Activated CD8-positive, alpha-beta memory T cell treated with anti-CD3 and anti-CD28 coated beads for 48 hours (primary cell): Measurements from ENCODE around the gene SUPT5H.
"Not testable (repeated sequence)": the region's sequence is repeated elsewhere in the genome, so short reads cannot be mapped to it uniquely, and the experiment has no call there.

Experiments
- DNase-seq, 3 experiments: peaks; one replicate each; pipeline ENCODE4 v3.0.0-alpha.2; 2020; ENCODE audit warnings: low read depth in 2 of 3, low spot score in 2 of 3

The SUPT5H gene

DNA sequence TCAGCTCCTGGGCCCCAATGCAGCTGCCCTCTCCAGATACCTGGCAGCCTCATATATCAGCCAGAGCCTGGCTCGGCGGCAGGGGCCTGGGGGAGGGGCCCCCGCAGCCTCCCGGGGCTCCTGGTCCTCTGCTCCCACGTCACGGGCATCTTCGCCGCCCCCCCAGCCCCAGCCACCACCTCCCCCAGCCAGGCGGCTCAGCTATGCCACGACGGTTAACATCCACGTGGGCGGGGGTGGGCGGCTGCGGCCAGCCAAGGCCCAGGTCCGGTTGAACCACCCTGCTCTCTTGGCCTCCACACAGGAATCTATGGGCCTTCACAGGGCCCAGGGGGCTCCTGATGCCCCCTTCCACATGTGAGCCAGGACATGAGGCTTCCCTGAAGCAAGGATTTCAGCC, 20.4 kb upstream of the SUPT5H start:
- DNase-seq = no peak

DNA sequence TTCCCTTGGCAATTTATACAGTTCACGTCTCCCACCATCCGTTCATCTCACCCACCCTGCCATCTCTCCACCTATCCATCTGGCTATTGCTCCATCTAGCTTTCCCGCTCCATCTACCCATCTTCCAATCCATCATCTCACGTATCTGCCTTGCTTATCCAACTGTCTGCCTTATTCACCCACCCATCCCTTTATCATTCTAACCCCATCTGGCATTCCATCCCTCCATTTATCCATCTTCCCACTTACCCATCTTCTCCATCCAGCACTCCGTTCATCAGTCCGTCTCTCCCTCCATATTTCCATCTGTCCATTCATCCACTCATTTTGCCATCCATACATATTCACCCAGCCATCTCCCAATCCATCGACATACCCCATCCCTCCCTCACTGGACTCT, 19.6 kb upstream of the SUPT5H start:
- DNase-seq = no peak

DNA sequence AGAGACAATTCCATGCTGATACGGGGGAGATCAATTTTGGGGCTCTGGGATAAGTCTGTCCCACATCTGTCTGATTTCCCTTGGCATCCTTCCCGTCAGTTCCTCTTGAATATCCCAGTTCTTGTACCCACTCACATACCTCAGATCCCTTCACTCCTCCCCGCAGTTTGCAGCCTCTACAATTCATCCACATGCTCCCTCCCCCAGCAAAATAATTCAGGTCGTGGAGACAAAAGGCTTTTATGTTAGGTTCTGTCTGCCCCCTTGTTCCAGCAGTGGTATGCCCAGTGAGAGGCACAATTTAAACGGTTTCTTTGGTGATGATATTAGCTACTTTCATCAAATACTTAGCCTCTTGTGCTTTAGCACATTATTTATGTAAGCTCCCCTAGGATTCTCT, 19.2 kb upstream of the SUPT5H start:
- no peak for DNase-seq

DNA sequence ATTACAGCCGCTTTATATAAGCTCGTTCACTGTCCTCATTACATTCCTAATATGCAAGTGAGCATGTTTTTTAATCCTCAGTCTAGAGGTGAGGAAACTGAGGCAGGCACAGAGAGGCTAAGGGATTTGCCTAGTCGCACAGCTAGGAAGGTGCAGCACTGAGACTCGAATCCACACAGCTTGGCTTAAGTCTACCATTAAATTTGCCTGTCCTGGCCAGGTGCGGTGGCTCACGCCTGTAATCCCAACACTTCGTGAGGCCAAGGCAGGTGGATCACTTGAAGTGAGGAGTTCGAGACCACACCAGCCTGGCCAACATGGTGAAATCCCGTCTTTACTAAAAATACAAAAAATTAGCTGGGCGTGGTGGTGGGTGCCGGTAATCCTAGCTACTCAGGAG, 17.7 kb upstream of the SUPT5H start:
- no peak for DNase-seq

DNA sequence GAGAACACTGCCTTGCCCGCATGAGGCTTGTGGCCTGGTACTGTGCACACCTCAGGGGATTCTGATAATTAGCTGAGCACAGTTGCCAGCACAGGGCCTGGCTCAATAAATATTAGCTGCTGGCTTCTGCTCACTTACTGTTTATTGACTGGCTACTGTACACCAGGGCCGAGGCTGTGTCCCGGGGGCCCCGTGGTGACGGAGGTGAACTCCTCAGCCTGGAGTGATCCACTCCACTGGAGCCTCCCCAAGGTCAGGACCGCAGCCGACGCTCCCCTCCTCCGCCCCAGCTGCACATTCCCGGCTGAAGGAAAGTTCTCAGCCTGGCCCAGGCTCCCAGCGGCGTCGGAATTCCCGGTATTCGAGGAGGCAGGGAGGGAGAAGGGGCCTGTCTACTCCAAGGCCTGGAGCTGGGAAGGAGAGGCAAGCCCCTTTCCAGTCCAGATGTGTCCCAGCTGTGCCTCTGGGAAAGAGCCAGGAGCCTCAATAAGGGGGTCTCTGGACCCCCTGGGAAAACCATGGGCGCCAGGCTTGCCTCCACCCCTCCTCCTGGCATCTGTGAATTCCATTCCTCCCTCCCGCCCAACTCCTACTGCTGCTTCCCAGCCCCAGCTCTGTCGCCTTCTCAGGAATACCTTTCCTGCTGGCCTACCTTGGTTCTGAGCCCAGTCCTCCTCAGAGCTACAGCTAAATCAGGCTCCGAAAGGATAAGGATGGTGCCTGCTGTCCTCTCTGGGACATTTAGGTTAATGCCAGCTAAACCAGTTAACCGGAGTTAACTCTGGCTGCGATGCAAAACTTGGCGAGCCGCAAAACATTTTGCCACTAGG, 16.9 kb upstream of the SUPT5H start:
- DNase-seq = no peak

DNA sequence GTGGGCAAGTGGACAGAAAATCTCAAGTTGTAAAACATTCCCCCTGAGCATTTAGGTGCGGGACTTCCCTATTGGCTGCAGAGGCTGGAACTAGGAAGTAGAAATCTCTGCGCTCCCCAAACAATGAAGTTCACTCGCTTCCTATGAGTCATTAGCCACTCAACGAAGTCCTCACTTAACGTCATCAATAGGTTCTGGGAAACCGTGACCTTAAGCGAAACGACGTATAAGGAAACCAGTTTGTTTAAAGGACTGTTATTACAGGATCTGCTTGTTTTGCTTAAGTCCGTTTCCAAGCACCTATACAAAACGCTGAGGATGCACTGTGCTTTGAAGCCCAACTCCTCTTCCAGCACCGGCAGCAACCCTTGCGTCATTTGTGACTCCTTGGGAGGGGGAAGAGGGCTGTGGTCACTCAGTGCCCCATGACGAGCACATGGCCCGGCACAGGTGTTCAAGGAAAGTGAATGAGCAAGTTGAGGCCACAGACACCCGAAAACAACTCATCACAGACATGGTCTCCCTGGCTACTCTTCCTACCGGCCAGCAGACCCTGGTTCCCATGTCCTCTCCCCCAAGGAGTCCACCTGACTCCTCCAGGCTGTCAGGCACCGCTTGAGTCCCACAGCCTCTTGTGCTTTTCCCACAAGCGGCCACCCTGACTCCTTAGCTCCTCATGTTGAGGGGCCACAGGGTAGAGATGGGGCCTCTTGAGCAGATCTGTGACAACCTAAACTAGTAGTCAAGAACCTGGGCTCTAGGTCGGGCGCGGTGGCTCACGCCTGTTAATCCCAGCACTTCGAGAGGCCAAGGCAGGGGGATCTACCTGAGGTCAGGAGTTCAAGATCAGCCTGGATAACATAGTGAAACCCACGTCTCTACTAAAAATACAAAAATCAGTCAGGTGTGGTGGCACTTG, 14.4 kb upstream of the SUPT5H start:
- peak in 2 of 3 experiments; percentile 48 to 52 for DNase-seq

DNA sequence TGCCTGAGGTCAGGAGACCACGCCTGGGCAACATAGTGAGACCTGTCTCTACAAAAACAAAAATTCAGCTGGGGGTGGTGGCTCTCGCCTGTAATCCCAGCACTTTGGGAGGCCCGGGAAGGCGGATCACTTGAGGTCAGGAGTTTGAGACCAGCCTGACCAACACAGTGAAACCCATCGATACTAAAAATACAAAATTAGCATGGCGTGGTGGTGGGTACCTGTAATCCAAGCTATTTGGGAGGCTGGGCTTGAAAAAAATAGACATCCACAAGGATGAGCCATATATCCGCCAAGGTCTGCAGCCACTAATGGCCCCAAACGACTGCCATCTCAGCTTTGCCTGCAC, 12.7 kb upstream of the SUPT5H start:
- no peak for DNase-seq

DNA sequence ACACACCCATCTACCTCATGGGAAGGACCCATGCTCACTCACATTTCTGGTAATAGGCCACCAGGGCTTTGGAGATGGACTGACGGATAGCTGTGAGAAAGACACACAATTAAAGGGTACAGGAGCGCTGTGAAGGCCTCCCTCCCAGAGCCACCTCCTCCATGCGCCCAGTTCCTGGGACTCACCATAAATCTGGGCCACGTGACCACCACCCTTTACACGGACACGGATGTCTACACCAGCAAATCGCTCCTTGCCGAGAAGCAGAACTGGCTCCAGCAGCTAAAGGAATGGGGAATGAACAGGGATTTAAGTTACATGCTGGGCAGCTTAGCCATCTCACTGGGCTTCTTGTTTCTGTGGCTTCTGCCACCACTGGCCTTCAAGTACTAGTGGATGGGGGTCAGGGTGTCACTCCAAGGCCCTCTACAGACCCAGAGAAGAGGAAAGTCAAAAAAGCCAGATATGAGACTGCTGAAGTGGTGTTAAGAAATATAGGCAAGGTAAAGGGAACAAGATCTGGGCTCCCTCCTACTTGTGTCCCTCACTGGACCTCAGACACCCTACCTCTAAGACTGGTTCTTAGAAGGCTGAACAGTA, 11.8 kb upstream of the SUPT5H start:
- DNase-seq = no peak

DNA sequence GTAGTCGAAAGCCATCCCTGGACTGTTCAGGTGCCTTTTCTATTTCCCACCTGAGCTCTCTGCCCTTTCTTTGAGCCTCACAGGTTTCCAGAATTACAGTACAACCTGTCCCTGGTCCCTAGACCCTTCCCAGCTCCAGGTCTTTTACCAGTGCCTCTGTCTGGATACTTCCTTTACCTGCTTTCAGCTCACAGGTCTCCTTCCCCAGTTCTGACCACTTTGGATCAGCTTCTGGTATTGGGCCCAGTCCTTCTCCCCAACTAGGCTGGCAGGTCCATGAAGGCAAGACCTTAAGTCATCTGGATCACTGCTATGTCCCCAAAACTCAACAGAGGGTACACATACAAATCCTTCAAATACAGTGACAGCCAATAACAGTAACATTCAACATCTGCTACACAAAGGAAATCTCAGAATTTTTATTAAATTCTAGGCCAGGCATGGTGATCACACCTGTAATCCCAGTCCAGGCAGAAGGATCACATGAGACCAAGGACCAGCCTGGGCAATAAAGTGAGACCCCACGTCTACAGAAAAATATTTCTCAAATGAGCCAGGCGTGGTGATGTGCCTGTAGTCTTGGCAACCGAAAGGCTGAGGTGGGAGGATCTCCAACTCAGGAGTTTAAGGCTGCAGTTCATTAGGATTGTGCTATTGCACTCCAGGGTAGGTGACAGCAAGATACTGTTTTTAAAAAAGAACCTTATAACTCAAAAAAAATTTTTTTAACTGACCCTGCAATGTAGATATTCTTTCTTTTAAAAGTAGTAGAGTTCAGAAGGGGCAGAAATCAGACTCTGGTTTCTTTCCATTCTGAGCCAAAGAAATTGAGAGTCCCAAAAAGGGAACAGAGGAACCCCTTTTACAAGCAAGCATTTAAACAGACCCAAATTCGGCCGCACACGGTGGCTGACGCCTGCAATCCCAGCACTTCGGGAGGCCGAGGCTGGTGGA, 11.0 kb upstream of the SUPT5H start:
- DNase-seq = no peak

DNA sequence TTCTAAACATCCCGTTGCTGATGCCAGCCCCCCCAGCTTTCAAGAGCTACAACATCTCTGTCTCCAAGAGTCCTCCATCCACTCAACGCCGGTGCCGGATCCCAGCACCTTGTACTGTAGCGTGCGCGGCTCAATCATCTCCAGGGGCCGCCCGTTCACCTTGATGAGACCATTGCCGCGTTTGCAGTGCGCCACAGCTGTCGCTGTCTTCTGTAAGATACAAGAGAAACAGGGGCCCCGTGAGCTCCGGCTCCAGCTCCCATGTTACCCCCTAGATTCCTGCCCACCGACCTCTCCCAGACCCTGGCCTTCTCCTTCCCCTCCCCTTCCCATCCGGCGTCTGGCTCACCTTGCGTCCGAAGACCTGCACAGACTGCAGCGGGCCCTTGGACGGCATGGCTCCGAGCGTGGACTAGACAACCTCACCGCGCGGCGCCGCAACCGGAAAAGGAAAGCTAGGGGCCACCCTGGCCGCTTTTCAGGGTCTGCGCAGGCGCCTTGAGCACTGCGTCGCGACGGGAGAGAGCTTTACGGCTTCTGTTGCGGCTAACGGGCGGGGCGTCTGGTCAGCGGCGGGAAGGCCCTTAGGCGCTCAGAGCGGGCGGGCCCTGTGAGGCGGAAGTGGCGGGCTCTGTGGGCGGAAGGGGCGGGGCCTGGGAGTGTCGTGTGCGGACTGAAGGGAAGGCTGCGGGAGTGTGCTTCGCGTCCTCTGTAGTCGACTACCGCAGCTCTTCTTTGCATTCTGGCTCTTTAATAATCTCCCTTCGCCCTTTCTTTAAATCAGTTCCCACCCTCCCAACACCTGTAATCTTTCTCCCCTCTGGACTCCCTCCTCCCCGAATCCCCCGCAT, 9.7 kb upstream of the SUPT5H start, which contains the start of gene RPS16:
TSS of gene RPS16 (minus strand) at position 451 of the 851 bp plus-strand sequence. CDS start at position 397, 54 bp downstream.
- DNase-seq = peak; percentile 94 to 99 (median 99)

DNA sequence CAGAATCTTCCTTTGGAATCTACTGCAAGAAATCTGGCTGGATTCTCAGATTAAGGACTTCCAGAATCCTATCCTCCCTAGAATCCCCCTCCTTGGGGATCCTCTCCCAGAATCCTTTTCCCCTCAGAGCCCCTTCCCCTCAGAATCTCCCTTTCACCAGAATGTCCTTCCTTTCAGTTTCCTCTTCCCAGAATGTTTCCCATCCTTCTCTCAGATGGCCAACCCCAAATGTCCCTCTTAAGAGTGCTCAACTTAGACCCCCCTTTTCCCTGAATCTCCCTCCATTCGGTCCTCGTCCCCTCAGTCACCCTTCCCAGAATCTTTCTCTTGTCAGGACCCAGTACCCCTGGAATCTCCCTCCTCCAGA, 9.0 kb upstream of the SUPT5H start:
- no peak for DNase-seq

DNA sequence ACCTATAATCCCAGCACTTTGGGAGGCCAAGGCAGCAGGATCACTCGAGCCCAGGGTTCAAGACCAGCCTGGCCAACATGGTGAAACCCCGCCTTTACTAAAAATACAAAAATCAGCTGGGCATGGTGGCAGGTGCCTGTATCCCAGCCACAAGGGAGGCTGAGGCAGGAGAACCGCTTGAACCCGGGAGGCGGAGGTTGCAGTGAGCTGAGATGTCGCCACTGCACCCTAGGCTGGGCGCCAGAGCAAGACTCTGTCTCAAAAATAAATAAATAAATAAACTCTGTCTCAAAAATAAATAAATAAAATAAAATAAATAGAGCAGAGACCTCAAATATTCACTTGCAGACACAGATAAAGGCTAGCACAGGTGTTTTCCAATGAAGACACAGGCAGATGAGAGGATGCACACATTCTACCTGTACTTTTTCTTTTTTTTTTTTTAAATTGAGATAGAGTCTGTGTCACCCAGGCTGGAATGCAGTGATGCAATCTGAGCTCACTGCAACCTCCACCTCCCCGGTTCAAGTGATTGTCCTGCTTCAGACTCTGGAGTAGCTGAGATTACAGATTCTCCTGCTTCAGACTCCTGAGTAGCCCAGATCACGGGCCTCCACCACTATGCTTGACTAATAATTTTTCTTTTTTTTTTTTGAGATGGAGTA, 7.0 kb upstream of the SUPT5H start:
- no peak for DNase-seq

DNA sequence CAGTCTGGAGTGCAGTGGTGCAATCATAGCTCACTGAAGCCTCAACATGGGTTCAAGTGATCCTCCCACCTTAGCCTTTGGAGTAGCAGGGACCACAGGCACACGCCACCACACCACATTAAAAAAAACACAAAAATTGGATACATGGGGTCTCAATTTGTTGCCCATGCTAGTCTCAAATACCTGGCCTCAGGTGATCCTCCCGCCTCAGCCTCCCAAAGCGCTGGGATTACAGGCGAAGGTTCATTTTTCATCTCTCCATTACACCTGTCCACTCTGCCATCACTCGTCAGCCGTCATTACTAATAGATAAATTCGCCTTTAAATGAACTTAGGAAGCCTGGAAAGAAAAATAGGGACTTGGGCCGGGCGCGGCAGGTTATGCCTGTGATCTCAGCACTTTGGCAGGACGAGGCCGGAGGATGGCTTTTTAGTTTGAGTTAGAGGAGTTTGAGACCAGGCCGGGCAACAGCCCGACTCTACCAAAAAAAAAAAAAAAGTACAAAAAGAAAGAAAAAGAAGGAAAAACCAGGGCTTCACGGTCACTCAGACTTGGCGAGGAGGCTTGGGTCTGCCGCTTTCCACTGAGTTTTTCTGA, 685 bp upstream of the SUPT5H start:
- no peak for DNase-seq

DNA sequence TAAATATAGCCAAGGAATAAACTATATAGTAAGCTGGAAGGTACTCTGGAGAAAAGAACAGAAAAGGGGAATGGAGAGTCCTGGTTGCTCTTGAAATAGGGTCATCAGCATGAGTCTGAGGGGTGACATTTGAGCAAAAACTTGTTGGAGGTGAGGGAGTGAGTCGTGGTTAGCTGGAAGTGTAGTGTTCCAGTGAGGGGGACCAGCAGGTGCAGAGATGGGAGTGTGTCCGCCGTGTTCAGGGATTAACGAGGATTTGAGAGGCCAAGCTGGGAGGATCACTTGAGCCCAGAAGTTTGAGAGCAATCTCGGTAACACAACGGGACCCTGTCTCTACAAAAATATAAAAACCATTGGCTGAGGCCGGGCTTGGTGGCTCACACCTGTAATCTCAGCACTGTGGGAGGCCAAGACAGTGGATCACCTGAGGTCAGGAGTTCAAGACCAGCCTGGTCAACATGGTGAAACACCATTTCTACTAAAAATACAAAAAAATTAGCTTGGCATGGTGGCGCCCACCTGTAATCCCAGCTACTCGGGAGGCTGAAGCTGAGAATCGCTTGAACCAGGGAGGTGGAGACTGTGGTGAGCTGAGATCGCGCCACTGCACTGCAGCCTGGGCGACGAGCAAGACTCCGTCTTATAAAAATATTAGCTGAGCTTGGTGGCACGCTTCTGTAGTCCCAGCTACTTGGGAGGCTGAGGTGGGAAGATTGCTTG, 1.1 kb downstream of the SUPT5H start:
- DNase-seq = no peak

DNA sequence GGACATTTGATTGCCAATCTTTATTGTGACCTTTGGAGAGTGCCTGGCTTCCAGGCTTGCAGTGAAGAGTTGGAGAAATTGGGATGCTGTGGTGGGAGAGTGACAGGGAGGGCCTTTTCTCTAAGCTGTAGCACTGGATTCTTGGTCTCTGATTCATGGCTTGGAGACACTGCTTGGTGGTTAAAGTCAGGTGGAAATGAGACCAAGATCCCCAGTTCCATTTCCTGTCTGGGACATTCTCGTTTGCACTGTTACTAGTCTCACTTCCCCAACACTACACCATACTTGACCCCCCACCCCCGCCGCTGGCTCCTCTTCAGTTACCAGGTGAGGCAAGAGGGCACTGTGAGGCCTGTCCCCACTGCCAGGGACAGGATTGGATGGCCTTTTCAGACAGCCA, 2.9 kb downstream of the SUPT5H start:
- no peak for DNase-seq

DNA sequence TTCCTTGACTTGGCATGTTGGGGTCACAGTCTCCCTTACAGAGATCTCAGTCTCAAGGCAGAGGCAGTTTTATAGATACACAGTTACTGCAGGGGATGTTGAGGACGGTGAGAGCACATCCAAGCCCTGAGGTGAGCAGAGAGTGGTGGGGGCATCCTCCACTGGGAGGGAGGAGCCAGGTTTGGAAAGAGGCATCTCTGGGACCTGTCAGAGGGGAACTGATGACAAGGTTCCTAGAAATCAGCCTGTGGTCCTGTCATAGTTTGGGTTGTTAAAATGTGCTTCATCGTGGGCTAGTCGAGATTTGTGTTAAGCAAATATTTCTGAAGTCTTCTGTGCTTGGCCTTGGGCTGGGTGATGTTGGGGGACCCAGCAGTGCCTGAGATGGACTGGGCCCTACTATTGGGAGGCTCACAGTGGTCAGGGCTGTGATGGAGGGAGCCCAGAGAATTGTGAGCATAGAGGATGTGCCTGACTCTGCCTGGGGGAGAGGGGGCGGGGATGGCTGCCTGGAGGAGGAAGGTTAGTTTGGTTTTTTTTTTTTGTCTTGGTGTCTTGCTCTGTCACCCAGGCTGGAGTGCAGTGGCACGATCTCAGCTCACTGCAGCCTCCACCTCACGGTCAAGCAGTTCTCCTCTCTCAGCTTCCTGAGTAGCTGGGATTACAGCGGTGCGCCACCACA, 3.9 kb downstream of the SUPT5H start:
- no peak for DNase-seq

DNA sequence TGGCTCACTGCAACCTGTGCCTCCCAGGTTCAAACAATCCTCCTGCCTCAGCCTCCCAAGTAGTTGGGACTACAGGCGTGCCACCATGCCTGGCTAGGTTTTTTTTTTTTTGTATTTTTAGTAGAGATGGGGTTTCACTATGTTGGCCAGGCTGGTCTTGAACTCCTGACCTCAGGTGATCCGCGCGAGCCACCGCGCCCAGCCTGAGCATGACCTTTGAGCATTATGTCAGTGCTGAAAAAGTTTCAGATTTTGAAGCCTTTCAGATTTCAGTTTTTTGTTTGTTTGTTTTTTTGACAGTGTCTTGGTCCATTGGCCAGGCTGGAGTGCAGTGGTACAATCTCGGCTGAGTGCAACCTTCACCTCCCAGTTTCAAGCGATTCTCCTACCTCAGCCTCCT, 5.9 kb downstream of the SUPT5H start:
- DNase-seq = not testable (repeated sequence)

DNA sequence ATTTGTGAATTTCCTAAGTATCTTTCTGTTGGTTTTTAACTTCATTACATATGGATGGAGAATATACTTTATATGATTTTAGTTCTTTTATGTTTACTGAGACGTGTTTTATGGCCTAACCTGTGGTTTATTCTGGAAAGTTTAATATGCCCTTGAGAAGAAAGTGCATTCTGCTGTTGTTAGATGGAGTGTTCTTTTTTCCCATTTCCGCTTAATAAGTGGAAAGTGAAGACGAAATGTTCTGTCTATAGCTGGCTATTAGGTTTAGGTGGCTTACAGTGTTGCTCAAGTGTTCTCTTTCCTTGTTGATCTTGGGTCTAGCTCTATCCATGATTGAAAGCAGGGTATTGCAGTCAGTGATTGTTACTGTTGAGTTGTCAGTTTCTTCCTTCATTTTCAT, 18.0 kb downstream of the SUPT5H start:
- no peak for DNase-seq
